GM19467 (cell line): ENCODE data around the gene ENTPD5.
A peak's percentile ranks its signal among the peaks of the same experiment; 100 is the strongest.

Experiments
- ATAC-seq: cut with Tn5 transposase; IDR thresholded peaks from one replicate; pipeline ENCODE4 v1.9.1; 2021; ENCODE audit warnings: mild to moderate bottlenecking, moderate library complexity; ENCODE audit not compliant: unreplicated experiment

ENTPD5 gene, protein sequence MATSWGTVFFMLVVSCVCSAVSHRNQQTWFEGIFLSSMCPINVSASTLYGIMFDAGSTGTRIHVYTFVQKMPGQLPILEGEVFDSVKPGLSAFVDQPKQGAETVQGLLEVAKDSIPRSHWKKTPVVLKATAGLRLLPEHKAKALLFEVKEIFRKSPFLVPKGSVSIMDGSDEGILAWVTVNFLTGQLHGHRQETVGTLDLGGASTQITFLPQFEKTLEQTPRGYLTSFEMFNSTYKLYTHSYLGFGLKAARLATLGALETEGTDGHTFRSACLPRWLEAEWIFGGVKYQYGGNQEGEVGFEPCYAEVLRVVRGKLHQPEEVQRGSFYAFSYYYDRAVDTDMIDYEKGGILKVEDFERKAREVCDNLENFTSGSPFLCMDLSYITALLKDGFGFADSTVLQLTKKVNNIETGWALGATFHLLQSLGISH

GRCh38 chr14:74018586-74019407 is at the start of gene ENTPD5, which contains the start of gene BBOF1:
Gene ENTPD5 (minus strand): TSS chr14:74019288. CDS start chr14:73988102, 31,186 bp downstream.
Gene BBOF1 (plus strand): TSS chr14:74019349. CDS start chr14:74019479, 130 bp downstream.
- peak; percentile 72 for ATAC-seq

DNA sequence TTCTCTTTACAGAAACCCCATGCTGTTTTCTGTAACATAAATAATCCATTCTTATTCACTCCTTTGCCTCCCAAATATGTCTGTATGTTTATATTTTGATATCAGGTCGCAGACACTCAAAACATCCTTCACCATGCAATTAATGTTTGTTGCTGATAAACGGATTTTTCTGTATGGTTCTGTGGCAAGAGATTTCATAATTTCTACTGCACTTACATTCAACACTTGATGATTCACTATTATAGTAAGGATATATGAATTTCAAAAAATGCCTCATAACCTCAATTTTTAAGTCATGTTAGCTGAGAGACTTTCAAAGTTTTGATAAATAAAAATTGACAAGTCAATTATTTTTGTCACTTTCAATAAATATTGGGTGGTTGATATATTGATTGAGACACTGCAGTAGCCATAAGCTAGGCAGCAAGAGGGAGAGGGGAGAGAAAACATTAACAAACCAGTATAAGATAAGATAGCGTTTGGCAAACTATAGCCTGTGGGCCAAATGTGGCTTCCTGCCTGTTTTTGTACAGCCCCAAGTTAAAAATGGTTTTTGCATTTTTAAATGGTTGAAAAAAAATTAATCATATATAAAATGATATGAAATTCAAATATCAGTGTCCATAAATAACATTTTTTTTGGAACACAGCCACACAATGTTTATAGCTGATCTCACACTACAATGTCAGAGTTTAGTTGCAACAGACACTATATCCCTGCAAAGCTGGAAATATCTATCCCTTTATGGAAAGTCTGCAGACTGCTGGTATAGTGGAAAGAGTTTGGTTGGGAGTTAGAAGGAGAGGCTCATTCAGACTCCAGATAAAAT is 46.9 kb upstream of the ENTPD5 start:
- ATAC-seq: no peak

DNA sequence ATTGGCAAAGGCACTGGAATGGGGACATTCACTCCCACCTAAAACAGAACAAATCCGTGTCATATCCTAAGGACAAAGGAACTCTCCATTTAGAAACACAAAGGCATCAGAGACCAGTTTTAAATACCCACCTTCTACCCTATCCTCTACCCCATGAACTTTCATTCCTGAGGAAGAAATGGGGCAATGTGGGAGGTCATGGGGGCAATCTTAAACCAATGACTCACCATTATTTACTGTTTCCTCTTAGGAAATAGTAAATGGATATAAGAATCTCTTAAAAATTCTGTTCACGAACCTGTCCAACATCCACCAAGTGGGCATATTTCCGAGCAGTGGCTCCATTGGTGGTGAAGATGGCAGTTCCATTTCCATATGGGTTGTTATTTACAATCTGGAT is 45.8 kb upstream of the ENTPD5 start:
- no peak for ATAC-seq

- no peak for ATAC-seq
Measured at GRCh38 chr14:74064426-74064825, 45.3 kb upstream of the ENTPD5 start.

GRCh38 chr14:74062809-74063150 is 43.7 kb upstream of the ENTPD5 start:
- no peak for ATAC-seq

DNA sequence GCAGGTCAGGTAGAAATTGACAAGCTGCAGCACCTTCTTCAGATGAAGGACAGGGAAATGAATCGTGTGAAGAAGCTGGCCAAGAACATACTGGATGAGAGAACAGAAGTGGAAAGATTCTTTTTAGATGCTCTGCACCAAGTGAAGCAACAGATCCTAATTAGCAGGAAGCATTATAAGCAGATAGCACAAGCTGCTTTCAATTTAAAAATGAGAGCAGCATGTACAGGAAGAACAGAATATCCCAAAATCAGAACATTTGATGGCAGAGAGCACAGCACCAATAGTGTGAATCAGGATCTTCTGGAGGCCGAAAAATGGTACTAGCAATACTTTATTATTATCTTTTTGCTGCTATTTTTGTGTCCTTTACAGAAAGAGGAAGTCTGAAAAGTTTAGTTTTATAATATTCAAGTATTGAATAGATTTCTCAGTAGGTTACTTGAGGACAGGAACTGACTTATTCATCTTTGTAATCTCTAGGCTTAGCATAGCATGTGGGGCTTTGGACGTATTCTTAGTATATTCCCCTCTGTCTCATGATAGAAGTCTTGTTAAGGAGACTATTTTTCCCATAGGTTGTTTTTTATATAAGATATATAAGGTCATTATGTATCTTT is 30.9 kb upstream of the ENTPD5 start:
- no peak for ATAC-seq

DNA sequence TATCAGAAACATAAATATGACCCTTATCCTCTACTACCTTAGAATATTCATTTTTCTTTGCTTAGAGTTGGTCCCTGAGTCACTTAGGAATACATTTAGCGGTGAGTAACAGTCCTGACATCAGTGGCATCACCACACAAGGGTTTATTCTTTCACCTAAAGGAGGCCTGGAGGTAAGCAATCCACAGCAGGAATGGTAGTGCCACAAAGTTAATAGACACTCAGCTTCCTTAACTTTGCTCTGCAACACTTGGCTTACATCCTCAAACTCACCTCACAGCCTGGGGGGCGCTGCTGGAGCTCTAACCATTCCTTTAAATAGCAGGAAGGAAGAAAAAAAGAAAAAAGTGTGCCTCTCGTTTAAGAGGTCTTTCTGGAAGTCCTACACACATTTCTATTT is 29.2 kb upstream of the ENTPD5 start:
- ATAC-seq: no peak

GRCh38 chr14:74045522-74045921 is 26.4 kb upstream of the ENTPD5 start:
- no peak for ATAC-seq

DNA sequence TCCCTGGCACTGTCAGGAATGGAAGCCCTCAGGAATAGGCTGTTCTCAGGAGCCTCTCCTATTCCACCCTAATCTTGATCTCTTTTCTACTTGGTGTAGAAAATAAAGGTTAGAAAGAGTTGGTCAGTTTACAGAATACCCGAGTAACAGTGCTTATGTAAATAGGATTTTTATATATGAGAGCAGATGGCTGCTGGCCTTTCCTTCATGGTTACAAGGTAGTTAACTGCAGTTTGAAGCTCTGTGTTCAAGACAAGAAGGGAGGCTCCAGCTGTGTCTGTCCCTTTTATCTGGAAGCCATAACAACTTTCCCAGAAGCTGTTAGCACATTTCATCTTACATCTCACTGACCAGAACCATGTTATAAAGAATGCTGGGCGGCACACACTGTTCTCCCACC is 23.2 kb upstream of the ENTPD5 start:
- ATAC-seq: no peak

DNA sequence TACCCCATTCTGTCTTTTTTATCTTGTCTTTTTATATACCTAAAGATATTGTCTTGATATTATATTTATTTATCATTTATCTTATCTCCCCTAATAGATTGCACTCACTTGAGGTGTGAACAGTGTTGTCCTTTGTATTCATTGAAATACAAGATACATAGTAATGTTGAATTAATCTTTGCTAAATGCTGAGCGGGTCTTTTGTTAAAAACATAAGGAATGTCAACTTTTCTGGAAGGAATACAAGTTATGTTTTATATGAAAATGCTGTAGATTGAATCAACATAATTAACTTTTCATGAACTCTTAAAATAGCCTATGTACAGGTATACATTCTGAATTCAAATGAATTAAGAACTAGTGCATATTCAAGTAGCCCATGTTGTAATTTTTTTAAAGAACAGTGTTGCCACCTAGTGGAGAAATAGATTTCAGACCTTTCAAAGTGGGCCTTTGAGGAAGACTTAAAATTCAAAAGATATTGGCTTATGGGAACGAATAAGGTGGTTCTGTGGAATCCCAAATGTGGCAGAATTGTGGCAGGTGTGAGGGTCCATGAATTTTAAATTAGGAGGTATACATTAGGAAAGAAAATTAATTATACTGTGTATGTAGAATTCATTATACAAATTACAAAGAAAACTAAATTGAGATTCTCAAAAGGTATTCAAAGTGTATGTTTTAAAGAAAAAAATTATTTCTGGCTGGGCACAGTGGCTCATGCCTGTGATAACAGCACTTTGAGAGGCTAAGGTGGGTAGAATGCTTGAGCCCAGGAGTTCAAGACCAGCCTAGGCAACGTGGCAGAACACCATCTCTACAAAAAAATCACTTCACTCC is 19.2 kb upstream of the ENTPD5 start:
- ATAC-seq: no peak

GRCh38 chr14:74035556-74035955 is 16.5 kb upstream of the ENTPD5 start:
- ATAC-seq: no peak

- no peak for ATAC-seq
Measured at GRCh38 chr14:74034572-74034971, 15.5 kb upstream of the ENTPD5 start.

- ATAC-seq: no peak
Measured at GRCh38 chr14:74029136-74029535, 10.0 kb upstream of the ENTPD5 start.

DNA sequence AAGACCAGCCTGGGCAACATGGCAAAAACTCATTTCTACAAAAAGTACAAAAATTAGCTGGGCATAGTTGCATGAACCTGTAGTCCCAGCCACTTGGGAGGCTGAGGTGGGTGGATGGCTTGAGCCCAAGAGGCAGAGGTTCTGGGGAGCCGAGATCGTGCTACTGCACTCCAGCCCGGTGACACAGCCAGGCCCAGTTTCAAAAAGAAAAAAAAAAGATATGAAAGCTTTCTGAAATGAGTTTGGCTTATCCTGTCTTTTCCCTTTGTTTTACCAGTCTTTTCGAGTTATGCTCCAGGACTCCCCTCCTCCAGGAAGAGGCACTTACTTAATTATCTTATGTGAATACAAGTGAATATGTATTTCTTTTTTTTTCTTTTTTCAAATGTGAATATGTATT is 3.3 kb upstream of the ENTPD5 start:
- ATAC-seq: no peak

- no peak for ATAC-seq
Measured at GRCh38 chr14:74019408-74020137, 485 bp upstream of the ENTPD5 start.

GRCh38 chr14:74018174-74018585 is 908 bp downstream of the ENTPD5 start:
- no peak for ATAC-seq

GRCh38 chr14:74015963-74016362 is 3.1 kb downstream of the ENTPD5 start:
- ATAC-seq: no peak

GRCh38 chr14:74015176-74015575 is 3.9 kb downstream of the ENTPD5 start:
- no peak for ATAC-seq

- ATAC-seq: no peak
Measured at GRCh38 chr14:74014299-74014698, 4.8 kb downstream of the ENTPD5 start.
